GM19193 (cell line): ENCODE measurements around the gene ATG101.

ENCODE experiments used
- POLR2A ChIP-seq: IDR thresholded peaks from 4 replicates; pipeline ENCODE4 v1.6.1; 2011; ENCODE audit not compliant: insufficient read depth, insufficient read length; ENCODE audit errors: extremely low read depth

The ATG101 gene

DNA sequence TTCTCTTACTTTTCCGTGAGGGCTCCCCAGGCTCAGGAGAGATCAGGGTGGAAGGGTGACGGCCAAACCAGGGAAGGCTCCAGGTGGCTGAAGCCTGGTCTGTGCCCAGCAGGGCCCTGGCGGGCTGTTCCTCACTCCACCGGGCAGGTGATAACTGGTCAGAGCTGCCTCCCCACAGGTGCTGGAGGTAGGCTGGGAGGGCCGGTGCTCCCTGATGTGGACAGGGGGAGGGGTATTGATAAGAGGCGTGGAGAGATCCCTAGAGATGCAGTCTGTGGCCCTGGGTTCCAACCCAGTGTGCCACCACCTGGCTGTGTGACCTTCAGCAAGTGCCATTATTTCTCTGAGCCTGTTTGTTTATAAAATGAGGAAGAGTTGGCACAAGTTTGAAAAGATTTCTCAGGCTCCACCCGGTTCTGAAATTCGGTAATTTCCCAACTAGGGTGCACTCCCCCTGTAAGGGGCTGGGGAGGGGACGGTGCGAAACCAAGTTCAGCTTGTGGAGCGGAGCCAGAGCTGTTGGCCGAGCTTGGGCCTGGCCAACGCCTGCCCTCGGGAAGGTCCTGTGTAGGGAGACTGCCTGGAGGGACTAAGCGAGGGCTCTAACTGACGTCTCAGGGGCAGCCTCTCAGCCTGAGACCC, 19.5 kb upstream of the ATG101 start:
- no peak for TF ChIP-seq POLR2A

DNA sequence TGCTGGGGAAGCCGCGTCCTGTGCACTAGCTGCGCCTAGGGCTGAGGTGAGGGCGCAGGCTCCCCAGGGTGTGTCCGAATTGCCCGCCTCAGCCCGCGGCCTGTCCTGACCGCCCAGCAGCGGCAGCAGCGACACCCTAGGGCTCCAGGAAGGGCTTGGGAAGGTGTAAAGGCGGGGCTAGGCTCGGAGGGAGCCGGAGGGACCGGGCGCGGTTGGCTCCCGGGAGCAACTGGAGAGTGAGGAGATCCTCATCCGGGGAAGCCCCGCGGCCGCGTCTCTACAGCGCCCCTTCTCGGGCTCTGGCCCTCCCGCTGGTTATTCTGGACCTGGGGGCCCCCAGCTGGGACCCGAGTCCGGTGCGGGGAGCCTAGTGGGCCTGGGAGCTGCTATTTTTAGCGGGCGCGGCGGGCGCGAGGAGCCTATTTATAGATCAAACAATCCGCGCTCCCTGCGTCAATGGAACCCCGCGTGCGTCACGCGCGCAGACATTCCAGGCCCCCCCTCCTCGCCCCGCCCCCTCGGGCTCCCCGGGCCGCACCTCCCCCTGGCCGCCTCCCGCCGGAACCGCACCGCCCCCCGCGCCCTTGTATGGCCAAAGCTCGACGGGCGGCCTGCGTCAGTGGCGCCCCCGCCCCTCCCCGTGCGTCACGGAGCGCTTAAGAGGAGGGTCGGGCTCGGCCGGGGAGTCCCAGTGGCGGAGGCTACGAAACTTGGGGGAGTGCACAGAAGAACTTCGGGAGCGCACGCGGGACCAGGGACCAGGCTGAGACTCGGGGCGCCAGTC, 18.8 kb upstream of the ATG101 start, which contains the start of gene NR4A1:
NR4A1 (plus strand) TSS at position 685 of the 784 bp plus-strand sequence. CDS start 2,887 bp downstream, outside the sequence.
- peak; percentile 85 for TF ChIP-seq POLR2A

DNA sequence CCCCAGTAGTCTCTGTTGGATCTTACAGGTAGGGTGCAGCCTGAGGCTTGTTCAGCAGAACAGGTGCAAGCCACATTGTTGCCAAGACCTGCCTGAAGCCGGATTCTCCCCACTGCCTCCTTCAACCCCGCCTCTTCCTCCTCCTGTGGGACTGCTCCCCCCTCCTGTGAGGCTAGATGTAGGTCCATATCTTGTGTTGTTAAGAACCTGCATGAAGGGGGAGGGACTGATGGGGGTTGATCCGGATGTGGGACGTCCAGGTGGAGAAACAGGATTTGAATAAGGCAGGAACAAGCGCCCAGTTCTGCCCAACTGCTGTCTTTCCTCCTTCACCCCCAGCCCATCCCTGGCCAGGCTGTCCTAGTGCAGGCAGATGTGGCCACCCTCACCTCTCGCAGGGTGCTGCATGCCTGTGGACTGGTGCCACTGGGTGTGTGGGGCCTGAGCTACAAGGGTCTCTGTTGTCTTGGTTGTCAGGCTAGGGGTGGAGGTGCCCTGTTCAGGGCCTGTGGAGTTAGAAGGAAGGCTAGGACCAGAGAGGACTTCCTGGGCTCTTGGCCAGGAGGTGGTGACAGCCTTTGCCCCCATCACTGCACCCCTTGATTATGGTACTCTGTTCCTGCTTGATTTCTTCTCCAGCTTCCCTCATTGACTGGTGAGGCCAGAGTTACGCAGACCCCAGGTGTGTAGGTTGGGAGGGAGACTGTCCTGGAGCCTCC, 17.2 kb upstream of the ATG101 start:
- peak; percentile 46 for TF ChIP-seq POLR2A

DNA sequence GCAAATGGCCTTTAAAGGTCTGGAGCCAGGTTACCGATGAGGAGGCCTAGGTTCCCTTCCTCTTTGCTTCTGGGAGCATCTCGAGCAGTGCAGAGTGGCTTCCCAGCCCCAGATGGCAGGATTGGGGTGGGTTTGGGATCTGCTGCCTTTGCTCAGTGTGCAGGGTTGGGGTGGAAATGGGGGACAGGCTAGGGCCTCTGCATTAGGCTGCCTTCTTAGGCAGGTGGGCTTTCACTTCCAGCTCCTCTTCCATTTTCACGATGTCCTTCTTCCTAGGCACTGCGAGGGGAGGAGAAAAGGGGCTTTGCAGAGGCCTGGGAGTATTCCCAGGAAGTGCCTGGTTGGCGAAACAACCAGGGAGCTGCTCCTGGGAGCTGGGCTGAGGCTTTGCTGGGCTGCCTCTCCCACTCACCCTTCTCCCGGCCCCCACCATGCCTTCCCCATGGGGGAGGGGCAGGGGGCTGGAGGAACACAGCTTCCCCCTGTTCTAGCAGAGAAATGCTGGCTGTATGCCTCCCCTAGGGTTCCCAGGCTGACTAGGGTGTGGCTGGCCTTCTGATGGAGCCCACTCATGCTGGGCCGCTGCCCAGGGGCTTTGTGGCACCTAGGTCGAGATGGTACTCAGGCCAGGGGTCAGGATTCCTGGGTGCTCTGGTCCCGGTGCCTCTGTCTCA, 16.1 kb upstream of the ATG101 start:
- TF ChIP-seq POLR2A = no peak

DNA sequence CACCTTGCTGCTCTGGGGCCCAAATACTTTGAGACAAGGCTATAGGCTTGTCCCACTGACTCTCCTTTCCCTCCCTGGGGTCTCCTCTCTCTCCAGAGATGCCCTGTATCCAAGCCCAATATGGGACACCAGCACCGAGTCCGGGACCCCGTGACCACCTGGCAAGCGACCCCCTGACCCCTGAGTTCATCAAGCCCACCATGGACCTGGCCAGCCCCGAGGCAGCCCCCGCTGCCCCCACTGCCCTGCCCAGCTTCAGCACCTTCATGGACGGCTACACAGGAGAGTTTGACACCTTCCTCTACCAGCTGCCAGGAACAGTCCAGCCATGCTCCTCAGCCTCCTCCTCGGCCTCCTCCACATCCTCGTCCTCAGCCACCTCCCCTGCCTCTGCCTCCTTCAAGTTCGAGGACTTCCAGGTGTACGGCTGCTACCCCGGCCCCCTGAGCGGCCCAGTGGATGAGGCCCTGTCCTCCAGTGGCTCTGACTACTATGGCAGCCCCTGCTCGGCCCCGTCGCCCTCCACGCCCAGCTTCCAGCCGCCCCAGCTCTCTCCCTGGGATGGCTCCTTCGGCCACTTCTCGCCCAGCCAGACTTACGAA, 15.4 kb upstream of the ATG101 start:
- no peak for TF ChIP-seq POLR2A

DNA sequence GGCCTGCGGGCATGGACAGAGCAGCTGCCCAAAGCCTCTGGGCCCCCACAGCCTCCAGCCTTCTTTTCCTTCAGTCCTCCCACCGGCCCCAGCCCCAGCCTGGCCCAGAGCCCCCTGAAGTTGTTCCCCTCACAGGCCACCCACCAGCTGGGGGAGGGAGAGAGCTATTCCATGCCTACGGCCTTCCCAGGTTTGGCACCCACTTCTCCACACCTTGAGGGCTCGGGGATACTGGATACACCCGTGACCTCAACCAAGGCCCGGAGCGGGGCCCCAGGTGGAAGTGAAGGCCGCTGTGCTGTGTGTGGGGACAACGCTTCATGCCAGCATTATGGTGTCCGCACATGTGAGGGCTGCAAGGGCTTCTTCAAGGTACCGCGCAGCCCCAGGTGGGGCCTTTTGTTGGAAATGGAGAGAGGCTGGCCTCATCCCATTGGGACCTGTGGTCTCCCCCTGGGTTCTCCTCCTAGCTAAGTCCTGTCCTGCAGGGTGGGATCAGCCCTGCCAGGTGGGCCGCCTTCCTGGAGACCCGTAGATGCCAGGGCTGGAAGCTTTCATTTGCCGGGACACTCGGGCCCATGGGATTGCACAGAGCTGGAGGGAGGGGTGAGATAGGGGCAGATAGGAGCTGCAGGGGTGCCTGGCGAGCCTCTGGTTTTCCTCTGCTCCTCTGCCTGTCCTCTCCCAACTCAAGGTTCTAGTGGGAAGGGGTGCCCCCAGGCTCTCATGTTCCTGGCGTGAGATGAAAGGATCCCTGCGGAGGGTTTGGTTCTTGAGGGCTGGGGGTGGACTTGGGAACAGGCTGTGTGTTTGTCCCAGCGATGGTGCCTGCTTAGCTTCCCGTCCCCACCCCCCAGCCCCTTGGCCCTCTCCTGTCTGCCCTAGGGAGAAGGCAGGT, 14.7 kb upstream of the ATG101 start:
- no peak for TF ChIP-seq POLR2A

DNA sequence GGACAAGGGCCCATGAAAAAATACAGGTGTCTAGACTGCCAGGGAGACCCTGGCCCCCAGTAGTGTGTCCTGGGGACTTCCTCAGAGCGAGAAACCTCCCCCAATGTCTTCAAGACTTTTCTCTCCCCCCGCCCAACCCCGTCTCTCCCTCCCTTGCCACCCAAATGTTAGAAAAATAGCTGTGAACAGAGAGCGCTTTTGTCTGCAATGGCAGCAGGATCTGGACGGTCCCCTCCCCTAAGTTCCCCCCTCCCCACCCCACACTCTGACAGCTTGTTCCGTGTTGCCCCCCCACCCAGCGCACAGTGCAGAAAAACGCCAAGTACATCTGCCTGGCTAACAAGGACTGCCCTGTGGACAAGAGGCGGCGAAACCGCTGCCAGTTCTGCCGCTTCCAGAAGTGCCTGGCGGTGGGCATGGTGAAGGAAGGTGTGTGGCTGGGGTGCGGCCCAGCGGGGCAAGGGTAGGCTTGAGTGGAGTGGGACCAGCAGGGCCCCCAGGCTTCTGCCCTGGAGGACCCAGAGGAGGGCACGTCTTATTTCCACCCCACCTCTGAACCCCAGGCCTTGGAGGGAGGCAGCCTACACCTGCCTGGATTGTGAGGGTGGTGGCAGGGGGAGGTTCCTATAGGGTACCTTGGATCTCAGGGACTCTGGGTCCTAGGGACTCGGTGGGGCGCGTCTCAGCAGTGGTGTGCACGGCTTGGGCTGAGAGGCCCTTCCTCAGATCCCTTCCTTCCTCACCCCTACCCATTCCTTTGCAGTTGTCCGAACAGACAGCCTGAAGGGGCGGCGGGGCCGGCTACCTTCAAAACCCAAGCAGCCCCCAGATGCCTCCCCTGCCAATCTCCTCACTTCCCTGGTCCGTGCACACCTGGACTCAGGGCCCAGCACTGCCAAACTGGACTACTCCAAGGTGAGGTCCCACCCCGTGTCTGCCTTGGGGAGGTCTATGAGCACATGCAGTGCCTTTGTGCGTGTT, 13.8 kb upstream of the ATG101 start:
- TF ChIP-seq POLR2A = no peak

DNA sequence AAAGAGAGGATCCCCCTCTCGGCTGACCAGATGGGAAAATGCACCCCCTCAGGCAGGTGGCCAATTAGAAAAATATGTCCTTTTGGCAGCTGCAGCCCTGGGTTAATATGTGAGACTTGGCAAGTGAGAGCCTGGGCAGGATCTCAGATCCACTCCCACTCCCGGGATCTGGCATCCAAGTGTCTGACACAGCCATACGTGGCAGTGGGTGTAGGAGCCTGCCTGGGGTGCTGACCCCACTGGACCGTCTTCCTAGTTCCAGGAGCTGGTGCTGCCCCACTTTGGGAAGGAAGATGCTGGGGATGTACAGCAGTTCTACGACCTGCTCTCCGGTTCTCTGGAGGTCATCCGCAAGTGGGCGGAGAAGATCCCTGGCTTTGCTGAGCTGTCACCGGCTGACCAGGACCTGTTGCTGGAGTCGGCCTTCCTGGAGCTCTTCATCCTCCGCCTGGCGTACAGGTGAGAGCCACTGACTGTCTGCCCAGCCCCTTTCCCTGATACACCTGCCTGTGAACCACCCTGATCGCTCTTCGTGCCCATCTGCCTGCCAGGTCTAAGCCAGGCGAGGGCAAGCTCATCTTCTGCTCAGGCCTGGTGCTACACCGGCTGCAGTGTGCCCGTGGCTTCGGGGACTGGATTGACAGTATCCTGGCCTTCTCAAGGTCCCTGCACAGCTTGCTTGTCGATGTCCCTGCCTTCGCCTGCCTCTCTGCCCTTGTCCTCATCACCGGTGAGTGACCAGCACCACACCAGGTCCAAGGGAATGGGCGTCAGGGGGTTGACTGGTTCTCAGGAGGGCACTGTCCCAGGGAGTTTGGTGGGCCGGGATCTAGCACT, 12.8 kb upstream of the ATG101 start:
- no peak for TF ChIP-seq POLR2A

DNA sequence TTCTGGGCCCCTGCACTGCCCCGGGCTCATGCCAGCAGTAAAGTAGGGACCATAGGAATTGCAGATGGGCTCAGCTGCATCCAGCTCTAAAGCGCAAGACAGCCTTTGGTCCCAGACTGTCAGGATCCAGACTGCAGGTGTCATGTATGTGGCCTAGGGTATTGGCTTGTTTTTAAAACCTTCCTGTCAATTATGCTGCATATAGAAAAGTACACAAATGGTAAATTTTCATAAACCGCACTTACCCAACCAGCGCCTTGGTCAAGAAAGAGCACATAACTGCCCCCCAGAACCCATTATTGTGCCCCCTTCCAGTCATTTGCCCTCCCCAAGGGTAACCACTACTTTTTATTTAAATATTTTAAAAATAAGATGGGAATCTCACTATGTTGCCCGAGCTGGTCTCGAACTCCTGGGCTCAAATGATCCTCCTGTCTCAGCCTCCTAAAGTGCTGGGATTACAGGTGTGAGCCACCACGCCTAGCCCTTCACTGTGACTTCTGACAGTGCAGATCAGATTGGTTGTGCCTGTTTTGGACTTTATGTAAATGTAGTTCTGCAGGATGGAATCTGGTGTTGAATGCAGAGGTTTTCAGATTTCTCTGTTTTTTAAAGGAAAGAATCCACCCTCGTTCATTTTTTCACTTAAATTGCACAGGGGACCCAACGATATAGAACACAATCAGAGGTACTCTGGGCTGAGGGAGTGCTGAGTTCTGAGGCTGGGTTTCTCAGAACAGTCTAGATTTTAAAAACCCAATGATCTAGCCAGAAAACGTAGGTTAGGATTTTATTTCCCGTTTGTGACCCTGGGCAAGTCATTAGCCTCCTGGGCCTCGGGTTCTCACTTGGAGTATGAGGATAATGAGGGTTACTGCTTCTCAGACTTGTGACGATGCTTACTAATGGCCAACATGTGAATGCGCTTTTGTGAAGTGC, 11.9 kb upstream of the ATG101 start:
- TF ChIP-seq POLR2A = no peak

DNA sequence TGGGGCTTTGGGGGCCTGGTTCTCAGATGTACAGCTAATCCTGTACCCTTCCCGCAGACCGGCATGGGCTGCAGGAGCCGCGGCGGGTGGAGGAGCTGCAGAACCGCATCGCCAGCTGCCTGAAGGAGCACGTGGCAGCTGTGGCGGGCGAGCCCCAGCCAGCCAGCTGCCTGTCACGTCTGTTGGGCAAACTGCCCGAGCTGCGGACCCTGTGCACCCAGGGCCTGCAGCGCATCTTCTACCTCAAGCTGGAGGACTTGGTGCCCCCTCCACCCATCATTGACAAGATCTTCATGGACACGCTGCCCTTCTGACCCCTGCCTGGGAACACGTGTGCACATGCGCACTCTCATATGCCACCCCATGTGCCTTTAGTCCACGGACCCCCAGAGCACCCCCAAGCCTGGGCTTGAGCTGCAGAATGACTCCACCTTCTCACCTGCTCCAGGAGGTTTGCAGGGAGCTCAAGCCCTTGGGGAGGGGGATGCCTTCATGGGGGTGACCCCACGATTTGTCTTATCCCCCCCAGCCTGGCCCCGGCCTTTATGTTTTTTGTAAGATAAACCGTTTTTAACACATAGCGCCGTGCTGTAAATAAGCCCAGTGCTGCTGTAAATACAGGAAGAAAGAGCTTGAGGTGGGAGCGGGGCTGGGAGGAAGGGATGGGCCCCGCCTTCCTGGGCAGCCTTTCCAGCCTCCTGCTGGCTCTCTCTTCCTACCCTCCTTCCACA, 11.0 kb upstream of the ATG101 start:
- no peak for TF ChIP-seq POLR2A
